RWPE2 (cell line): Measurements from ENCODE around the gene KCNK13.

Experiments used
- ATAC-seq: fragments of 200-7000 bp; cut with Tn5 transposase; 3 replicates; pipeline ENCODE4 v1.9.1; 2021; ENCODE audit warnings: low read depth
- DNase-seq: peaks from one replicate; pipeline ENCODE4 v3.0.0-alpha.2; 2020; ENCODE audit warnings: low spot score
- H3K27ac ChIP-seq: fragments of 450-650 bp; 2 replicates; pipeline ENCODE4 v1.5.1; 2017; ENCODE audit warnings: mild to moderate bottlenecking; ENCODE audit not compliant: poor library complexity, severe bottlenecking
- H3K27me3 ChIP-seq: fragments of 250-450 bp; sonication (Bioruptor Pico); 2 replicates; pipeline ENCODE4 v1.5.1; 2021; ENCODE audit warnings: mild to moderate bottlenecking, moderate library complexity; ENCODE audit not compliant: insufficient read depth, poor library complexity, severe bottlenecking
- H3K36me3 ChIP-seq: fragments of 250-450 bp; sonication (Bioruptor Pico); 2 replicates; pipeline ENCODE4 v1.5.1; 2020; ENCODE audit warnings: low read depth, mild to moderate bottlenecking, moderate library complexity
- H3K4me1 ChIP-seq: fragments of 250-450 bp; sonication (Bioruptor Pico); 2 replicates; pipeline ENCODE4 v1.5.1; 2021; ENCODE audit warnings: mild to moderate bottlenecking, moderate library complexity; ENCODE audit not compliant: insufficient read depth, poor library complexity, severe bottlenecking
- H3K4me3 ChIP-seq: fragments of 250-450 bp; sonication (Bioruptor Pico); 2 replicates; pipeline ENCODE4 v1.5.1; 2021; ENCODE audit warnings: mild to moderate bottlenecking, moderate library complexity; ENCODE audit not compliant: severe bottlenecking
- H3K9me3 ChIP-seq: fragments of 250-450 bp; sonication (Bioruptor Pico); 2 replicates; pipeline ENCODE4 v1.5.1; 2021; ENCODE audit warnings: mild to moderate bottlenecking, moderate library complexity; ENCODE audit not compliant: severe bottlenecking
- TF ChIP-seq, protein P1 (sequence below): fragments of 450-650 bp; IDR thresholded peaks from one replicate; pipeline ENCODE4 v1.5.1; 2017; ENCODE audit warnings: mild to moderate bottlenecking, moderate library complexity; ENCODE audit not compliant: poor library complexity, severe bottlenecking

The KCNK13 gene

GRCh38 chr14:90116444-90116843, 54.6 kb downstream of the KCNK13 start:
- H3K4me1 ChIP-seq: peaks cover 10% of the 10 kb centered on the region
- peaks cover 22% of the 10 kb centered on the region for H3K27me3 ChIP-seq
- ATAC-seq (no peak), DNase-seq (no peak)
- TF ChIP-seq, protein P1, sequence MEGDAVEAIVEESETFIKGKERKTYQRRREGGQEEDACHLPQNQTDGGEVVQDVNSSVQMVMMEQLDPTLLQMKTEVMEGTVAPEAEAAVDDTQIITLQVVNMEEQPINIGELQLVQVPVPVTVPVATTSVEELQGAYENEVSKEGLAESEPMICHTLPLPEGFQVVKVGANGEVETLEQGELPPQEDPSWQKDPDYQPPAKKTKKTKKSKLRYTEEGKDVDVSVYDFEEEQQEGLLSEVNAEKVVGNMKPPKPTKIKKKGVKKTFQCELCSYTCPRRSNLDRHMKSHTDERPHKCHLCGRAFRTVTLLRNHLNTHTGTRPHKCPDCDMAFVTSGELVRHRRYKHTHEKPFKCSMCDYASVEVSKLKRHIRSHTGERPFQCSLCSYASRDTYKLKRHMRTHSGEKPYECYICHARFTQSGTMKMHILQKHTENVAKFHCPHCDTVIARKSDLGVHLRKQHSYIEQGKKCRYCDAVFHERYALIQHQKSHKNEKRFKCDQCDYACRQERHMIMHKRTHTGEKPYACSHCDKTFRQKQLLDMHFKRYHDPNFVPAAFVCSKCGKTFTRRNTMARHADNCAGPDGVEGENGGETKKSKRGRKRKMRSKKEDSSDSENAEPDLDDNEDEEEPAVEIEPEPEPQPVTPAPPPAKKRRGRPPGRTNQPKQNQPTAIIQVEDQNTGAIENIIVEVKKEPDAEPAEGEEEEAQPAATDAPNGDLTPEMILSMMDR: no peak
- no peak overlapping the region for H3K4me3 ChIP-seq
- no peaks in the 10 kb centered on the region for H3K9me3 ChIP-seq
- H3K27ac ChIP-seq: no peak overlapping the region
- H3K36me3 ChIP-seq: no peaks in the 10 kb centered on the region

DNA sequence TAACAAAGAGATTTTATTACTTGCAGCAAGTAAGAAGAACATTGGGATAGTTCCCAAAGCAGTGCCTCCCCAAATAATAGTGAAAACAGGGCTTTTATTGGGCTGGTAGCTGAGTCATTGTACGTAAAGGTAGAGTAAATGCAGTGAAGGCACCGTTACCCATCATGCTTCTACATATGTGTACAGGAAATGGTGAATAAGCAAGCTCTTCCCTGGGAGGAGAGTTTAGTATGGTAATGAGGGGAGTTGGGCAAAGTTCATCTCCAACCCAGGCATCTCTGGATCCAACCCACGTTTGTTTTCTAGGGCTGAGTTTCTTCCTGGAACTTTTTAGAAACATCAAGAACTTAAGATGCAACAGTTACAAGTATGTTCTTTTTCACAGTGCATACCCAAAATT, 56.2 kb downstream of the KCNK13 start:
- Histone ChIP-seq H3K36me3 (no peaks in the 10 kb centered on the region), H3K9me3 (no peaks in the 10 kb centered on the region), H3K4me1 (no peaks in the 10 kb centered on the region), H3K27ac (no peak overlapping the region), H3K4me3 (no peak overlapping the region), H3K27me3 (peaks cover 22% of the 10 kb centered on the region)
- ATAC-seq: no peak
- DNase-seq: no peak
- TF ChIP-seq, protein P1: no peak

GRCh38 chr14:90126260-90126659, 64.5 kb downstream of the KCNK13 start:
- TF ChIP-seq, protein P1: no peak
- no peak overlapping the region for H3K27ac ChIP-seq
- no peak overlapping the region for H3K4me3 ChIP-seq
- H3K9me3 ChIP-seq: no peaks in the 10 kb centered on the region
- no peak for ATAC-seq
- H3K27me3 ChIP-seq: no peaks in the 10 kb centered on the region
- no peaks in the 10 kb centered on the region for H3K36me3 ChIP-seq
- no peak for DNase-seq
- H3K4me1 ChIP-seq: no peaks in the 10 kb centered on the region

DNA sequence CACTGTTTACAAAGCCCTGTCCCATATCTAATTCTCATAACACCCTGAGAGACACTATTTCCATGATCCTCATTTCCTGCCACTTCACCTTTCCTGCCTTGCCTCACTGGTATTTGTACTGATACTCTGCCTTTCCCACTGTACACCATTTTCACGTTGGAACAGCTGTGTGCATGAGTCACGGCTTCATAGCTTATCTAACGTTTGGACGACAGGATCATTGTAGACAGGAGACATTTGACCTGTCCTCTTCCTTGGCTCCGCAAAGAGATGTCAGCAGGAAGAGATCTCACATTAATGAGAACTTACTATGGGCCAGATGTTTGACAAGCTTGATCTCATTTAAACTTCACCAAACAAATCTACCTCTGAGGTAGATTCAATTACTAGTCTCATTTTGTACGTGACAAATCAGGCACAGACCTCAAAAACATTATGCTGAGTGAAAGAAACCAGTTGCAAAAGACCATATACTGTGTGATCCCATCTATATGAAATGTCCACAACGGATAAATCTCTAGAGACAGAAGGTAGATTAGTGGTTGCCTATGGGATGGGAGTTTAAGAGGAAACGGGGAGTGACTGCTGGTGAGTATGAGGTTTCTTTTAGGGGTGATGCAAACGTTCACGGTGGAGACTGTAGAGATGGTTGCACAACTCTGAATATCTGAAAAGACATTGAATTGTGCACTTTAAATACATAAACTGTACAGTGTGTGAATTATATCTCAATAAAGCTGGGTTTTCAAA, 71.2 kb downstream of the KCNK13 start:
- H3K4me3 ChIP-seq: no peak overlapping the region
- no peak overlapping the region for H3K27ac ChIP-seq
- no peak for DNase-seq
- no peaks in the 10 kb centered on the region for H3K36me3 ChIP-seq
- ATAC-seq: 0 out of 3 replicates have a peak, but pooled peaks have one; percentile 35
- H3K27me3 ChIP-seq: no peaks in the 10 kb centered on the region
- TF ChIP-seq, protein P1: no peak
- H3K9me3 ChIP-seq: no peaks in the 10 kb centered on the region
- no peaks in the 10 kb centered on the region for H3K4me1 ChIP-seq

GRCh38 chr14:90136904-90137303, 75.1 kb downstream of the KCNK13 start:
- Histone ChIP-seq H3K27me3 (no peaks in the 10 kb centered on the region), H3K9me3 (no peaks in the 10 kb centered on the region), H3K4me1 (peaks cover 9% of the 10 kb centered on the region), H3K4me3 (no peak overlapping the region), H3K27ac (no peak overlapping the region), H3K36me3 (no peaks in the 10 kb centered on the region)
- ATAC-seq (no peak), DNase-seq (no peak)
- TF ChIP-seq, protein P1: no peak
